ENCODE results near the gene RPS18. TPM values are rescaled to one million over a fixed set of nuclear protein-coding genes. Genes with fewer than 3 reads are reported as not detected.
A peak's percentile ranks its signal among the peaks of the same experiment; 100 is the strongest.

The RPS18 gene
- total and polyA plus RNA-seq, 2 of the 13 experiments (the other 11 are each of a cell fraction or from before 2014, with no cell fraction given) = 3,896 to 5,806 TPM

DNA sequence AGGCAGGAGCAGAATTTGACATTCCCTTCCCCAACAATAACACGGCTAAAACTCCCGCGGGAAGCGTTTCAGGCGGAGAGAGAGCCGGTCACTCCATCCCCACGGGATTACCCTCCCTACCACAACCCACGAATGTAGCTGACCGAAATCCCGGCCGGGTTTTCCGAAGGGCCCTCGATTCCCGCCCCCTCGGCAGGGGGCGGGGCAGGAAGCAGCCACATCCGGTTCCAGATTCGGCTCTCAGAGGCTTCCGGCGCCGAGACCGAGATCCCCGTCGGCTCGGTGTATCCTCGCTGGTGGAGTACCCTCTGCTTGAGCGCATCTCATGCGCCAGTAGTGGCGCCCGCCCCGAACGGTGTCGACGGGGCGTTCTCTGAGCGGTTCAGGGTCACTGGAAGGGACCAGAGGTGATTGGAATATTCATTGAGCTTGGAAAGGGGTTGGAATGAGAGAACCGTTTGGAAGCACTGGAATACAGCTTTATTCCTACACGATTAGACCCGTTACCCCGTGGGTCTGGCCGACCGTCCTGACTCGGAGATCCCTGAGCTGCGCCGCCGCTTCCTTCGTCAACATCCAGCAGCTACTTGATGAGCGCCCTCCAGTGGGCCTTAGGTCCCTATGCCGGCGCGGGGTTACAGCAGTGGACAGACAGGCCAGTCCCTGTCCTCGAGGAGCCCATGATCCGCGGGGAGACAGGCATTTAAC, 27.5 kb downstream of the RPS18 start (continued):
- TF ChIP-seq ZNF709 (CRISPR knock-in tag; IDR thresholded peaks at IDR 0.05) = peak; percentile 86
- TF ChIP-seq, protein P1, sequence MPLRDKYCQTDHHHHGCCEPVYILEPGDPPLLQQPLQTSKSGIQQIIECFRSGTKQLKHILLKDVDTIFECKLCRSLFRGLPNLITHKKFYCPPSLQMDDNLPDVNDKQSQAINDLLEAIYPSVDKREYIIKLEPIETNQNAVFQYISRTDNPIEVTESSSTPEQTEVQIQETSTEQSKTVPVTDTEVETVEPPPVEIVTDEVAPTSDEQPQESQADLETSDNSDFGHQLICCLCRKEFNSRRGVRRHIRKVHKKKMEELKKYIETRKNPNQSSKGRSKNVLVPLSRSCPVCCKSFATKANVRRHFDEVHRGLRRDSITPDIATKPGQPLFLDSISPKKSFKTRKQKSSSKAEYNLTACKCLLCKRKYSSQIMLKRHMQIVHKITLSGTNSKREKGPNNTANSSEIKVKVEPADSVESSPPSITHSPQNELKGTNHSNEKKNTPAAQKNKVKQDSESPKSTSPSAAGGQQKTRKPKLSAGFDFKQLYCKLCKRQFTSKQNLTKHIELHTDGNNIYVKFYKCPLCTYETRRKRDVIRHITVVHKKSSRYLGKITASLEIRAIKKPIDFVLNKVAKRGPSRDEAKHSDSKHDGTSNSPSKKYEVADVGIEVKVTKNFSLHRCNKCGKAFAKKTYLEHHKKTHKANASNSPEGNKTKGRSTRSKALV (CRISPR knock-in tag; IDR thresholded peaks at IDR 0.05) = peak; percentile 68; the same call in 1 of the 2 replicates
- no peak; the same call in 1 of the 2 replicates for TF ChIP-seq ZNF775 (CRISPR knock-in tag; IDR thresholded peaks at IDR 0.05; ENCODE audit: borderline replicate concordance)
- no peak; the same call in 1 of the 2 replicates for TF ChIP-seq ZNF256 (CRISPR knock-in tag; conservative IDR thresholded peaks at IDR 0.05)
- TF ChIP-seq RARA (CRISPR knock-in tag; IDR thresholded peaks at IDR 0.05) = peak; percentile 47
- TF ChIP-seq, protein P2, sequence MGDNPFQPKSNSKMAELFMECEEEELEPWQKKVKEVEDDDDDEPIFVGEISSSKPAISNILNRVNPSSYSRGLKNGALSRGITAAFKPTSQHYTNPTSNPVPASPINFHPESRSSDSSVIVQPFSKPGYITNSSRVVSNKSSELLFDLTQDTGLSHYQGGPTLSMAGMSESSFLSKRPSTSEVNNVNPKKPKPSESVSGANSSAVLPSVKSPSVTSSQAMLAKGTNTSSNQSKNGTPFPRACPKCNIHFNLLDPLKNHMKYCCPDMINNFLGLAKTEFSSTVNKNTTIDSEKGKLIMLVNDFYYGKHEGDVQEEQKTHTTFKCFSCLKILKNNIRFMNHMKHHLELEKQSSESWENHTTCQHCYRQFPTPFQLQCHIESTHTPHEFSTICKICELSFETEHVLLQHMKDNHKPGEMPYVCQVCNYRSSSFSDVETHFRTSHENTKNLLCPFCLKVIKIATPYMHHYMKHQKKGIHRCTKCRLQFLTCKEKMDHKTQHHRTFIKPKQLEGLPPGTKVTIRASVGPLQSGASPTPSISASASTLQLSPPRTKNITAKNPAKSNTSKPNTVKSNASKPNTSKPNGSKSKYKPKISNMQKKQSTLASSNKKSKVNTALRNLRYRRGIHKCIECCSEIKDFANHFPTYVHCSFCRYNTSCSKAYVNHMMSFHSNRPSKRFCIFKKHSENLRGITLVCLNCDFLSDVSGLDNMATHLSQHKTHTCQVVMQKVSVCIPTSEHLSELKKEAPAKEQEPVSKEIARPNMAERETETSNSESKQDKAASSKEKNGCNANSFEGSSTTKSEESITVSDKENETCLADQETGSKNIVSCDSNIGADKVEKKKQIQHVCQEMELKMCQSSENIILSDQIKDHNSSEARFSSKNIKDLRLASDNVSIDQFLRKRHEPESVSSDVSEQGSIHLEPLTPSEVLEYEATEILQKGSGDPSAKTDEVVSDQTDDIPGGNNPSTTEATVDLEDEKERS (CRISPR knock-in tag; IDR thresholded peaks at IDR 0.05) = peak; percentile 77; the same call in 1 of the 2 replicates
- TF ChIP-seq HHEX (CRISPR knock-in tag; IDR thresholded peaks at IDR 0.05) = no peak
- TF ChIP-seq, protein P3, sequence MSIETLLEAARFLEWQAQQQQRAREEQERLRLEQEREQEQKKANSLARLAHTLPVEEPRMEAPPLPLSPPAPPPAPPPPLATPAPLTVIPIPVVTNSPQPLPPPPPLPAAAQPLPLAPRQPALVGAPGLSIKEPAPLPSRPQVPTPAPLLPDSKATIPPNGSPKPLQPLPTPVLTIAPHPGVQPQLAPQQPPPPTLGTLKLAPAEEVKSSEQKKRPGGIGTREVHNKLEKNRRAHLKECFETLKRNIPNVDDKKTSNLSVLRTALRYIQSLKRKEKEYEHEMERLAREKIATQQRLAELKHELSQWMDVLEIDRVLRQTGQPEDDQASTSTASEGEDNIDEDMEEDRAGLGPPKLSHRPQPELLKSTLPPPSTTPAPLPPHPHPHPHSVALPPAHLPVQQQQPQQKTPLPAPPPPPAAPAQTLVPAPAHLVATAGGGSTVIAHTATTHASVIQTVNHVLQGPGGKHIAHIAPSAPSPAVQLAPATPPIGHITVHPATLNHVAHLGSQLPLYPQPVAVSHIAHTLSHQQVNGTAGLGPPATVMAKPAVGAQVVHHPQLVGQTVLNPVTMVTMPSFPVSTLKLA (IDR thresholded peaks at IDR 0.05) = no peak
- TF ChIP-seq, protein P4, sequence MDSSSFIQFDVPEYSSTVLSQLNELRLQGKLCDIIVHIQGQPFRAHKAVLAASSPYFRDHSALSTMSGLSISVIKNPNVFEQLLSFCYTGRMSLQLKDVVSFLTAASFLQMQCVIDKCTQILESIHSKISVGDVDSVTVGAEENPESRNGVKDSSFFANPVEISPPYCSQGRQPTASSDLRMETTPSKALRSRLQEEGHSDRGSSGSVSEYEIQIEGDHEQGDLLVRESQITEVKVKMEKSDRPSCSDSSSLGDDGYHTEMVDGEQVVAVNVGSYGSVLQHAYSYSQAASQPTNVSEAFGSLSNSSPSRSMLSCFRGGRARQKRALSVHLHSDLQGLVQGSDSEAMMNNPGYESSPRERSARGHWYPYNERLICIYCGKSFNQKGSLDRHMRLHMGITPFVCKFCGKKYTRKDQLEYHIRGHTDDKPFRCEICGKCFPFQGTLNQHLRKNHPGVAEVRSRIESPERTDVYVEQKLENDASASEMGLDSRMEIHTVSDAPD (CRISPR knock-in tag; IDR thresholded peaks at IDR 0.05) = no peak
- peak; percentile 73; the same call in 1 of the 2 replicates for TF ChIP-seq ZNF841 (CRISPR knock-in tag; IDR thresholded peaks at IDR 0.05; ENCODE audit: borderline replicate concordance)
- TF ChIP-seq, protein P5, sequence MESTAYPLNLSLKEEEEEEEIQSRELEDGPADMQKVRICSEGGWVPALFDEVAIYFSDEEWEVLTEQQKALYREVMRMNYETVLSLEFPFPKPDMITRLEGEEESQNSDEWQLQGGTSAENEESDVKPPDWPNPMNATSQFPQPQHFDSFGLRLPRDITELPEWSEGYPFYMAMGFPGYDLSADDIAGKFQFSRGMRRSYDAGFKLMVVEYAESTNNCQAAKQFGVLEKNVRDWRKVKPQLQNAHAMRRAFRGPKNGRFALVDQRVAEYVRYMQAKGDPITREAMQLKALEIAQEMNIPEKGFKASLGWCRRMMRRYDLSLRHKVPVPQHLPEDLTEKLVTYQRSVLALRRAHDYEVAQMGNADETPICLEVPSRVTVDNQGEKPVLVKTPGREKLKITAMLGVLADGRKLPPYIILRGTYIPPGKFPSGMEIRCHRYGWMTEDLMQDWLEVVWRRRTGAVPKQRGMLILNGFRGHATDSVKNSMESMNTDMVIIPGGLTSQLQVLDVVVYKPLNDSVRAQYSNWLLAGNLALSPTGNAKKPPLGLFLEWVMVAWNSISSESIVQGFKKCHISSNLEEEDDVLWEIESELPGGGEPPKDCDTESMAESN (CRISPR knock-in tag; conservative IDR thresholded peaks at IDR 0.05) = peak; percentile 70; the same call in 1 of the 2 replicates
- TF ChIP-seq SIX1 (CRISPR knock-in tag; IDR thresholded peaks at IDR 0.05; ENCODE audit: borderline replicate concordance) = no peak
- peak; percentile 56 for TF ChIP-seq ZNF616 (CRISPR knock-in tag; IDR thresholded peaks at IDR 0.05; ENCODE audit: low read depth)
- peak; percentile 86 for TF ChIP-seq ZSCAN29 (CRISPR knock-in tag; conservative IDR thresholded peaks at IDR 0.05)
- TF ChIP-seq ZBTB20 (CRISPR knock-in tag; IDR thresholded peaks at IDR 0.05; ENCODE audit: borderline replicate concordance, low read depth) = peak; percentile 74
- TF ChIP-seq, protein P6, sequence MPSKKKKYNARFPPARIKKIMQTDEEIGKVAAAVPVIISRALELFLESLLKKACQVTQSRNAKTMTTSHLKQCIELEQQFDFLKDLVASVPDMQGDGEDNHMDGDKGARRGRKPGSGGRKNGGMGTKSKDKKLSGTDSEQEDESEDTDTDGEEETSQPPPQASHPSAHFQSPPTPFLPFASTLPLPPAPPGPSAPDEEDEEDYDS (CRISPR knock-in tag; IDR thresholded peaks at IDR 0.05) = peak; percentile 21; the same call in 1 of the 2 replicates
- TF ChIP-seq ZNF282 (IDR thresholded peaks at IDR 0.05; ENCODE audit: partially characterized antibody) = no peak

Measured in HepG2 (cell line).